WTC11 (cell line): ENCODE data around the gene SPTLC3. TPM values are rescaled to one million over a fixed set of nuclear protein-coding genes. Genes with fewer than 3 reads are reported as not detected.

Experiments
- ATAC-seq: fragments of 200-7000 bp; cut with Tn5 transposase; 2 replicates; pipeline ENCODE4 v1.10.0; 2021; ENCODE audit warnings: mild to moderate bottlenecking, moderate library complexity
- CTCF ChIA-PET: fragments of 300-600 bp; sonication (Branson Sonifier 250); formaldehyde crosslinking; loops from one replicate; lab custom pipeline; 2021; ENCODE audit warnings: antibody characterized with exemption; lab: Charles Lee
- POLR2A ChIA-PET: fragments of 350-600 bp; sonication (Branson Sonifier 250); formaldehyde crosslinking; loops from one replicate; lab custom pipeline; 2021; ENCODE audit warnings: antibody characterized with exemption; lab: Charles Lee
- DNase-seq: peaks from one replicate; pipeline ENCODE4 v3.0.0; 2021; ENCODE audit warnings: low spot score
- H3K27ac Mint-ChIP-seq: 2 replicates; pipeline ENCODE4 v1.8.0; 2021; ENCODE audit warnings: mixed read lengths
- H3K27me3 Mint-ChIP-seq: 2 replicates; pipeline ENCODE4 v1.8.0; 2021; ENCODE audit warnings: low read depth, mild to moderate bottlenecking, moderate library complexity, mixed read lengths
- H3K36me3 Mint-ChIP-seq: 2 replicates; pipeline ENCODE4 v1.8.0; 2021; ENCODE audit warnings: mixed read lengths
- H3K4me1 Mint-ChIP-seq: 2 replicates; pipeline ENCODE4 v1.8.0; 2022; ENCODE audit warnings: mixed read lengths
- H3K4me3 Mint-ChIP-seq: 2 replicates; pipeline ENCODE4 v1.8.0; 2021; ENCODE audit warnings: mild to moderate bottlenecking, moderate library complexity, mixed read lengths
- H3K9me3 Mint-ChIP-seq: 2 replicates; pipeline ENCODE4 v1.8.0; 2021; ENCODE audit warnings: mixed read lengths
- AFF4 ChIP-seq: sonication (generic); formaldehyde crosslinking; IDR thresholded peaks from 2 replicates; pipeline ENCODE4 v1.8.1; 2023; ENCODE audit warnings: mild to moderate bottlenecking, missing genetic modification reagents, borderline replicate concordance
- AR ChIP-seq: fragments of 250-450 bp; sonication (Bioruptor Pico); IDR thresholded peaks from 2 replicates; pipeline ENCODE4 v1.9.0; 2021; ENCODE audit warnings: mild to moderate bottlenecking
- ARID4B ChIP-seq: sonication (generic); formaldehyde crosslinking; IDR thresholded peaks from 2 replicates; pipeline ENCODE4 v1.8.0; 2023; ENCODE audit warnings: missing genetic modification reagents, mild to moderate bottlenecking, borderline replicate concordance
- CDX4 ChIP-seq: fragments of 250-450 bp; sonication (Bioruptor Pico); IDR thresholded peaks from 2 replicates; pipeline ENCODE4 v1.9.0; 2021; ENCODE audit warnings: moderate library complexity, mild to moderate bottlenecking, inconsistent platforms, borderline replicate concordance
- CREB1 ChIP-seq: sonication (generic); formaldehyde crosslinking; IDR thresholded peaks from 2 replicates; pipeline ENCODE4 v1.8.0; 2023; ENCODE audit warnings: mild to moderate bottlenecking, missing genetic modification reagents
- ELF4 ChIP-seq: sonication (generic); formaldehyde crosslinking; IDR thresholded peaks from 2 replicates; pipeline ENCODE4 v1.8.1; 2022; ENCODE audit warnings: low read depth, mild to moderate bottlenecking, moderate library complexity, missing genetic modification reagents
- ETV6 ChIP-seq: sonication (generic); formaldehyde crosslinking; IDR thresholded peaks from 2 replicates; pipeline ENCODE4 v1.8.1; 2022; ENCODE audit warnings: mild to moderate bottlenecking, missing genetic modification reagents
- FOXK1 ChIP-seq: sonication (generic); formaldehyde crosslinking; IDR thresholded peaks from 2 replicates; pipeline ENCODE4 v1.8.0; 2022; ENCODE audit warnings: mild to moderate bottlenecking, moderate library complexity, missing genetic modification reagents
- IRF1 ChIP-seq: sonication (generic); formaldehyde crosslinking; IDR thresholded peaks from 2 replicates; pipeline ENCODE4 v1.8.0; 2023; ENCODE audit warnings: missing genetic modification reagents
- NFE2L1 ChIP-seq: sonication (generic); formaldehyde crosslinking; IDR thresholded peaks from 2 replicates; pipeline ENCODE4 v1.8.1; 2023; ENCODE audit warnings: missing genetic modification reagents
- OVOL2 ChIP-seq: fragments of 250-450 bp; sonication (Bioruptor Pico); IDR thresholded peaks from 2 replicates; pipeline ENCODE4 v1.9.0; 2021; ENCODE audit warnings: mild to moderate bottlenecking, borderline replicate concordance
- PREB ChIP-seq: sonication (generic); formaldehyde crosslinking; IDR thresholded peaks from 2 replicates; pipeline ENCODE4 v1.8.1; 2022; ENCODE audit warnings: mild to moderate bottlenecking, missing genetic modification reagents, moderate library complexity, borderline replicate concordance
- ZNF425 ChIP-seq: fragments of 250-450 bp; sonication (Bioruptor Pico); conservative IDR thresholded peaks from 2 replicates; pipeline ENCODE4 v1.9.0; 2021; ENCODE audit warnings: mild to moderate bottlenecking
- ZNF532 ChIP-seq: fragments of 250-450 bp; sonication (Bioruptor Pico); IDR thresholded peaks from 2 replicates; pipeline ENCODE4 v1.9.0; 2021; ENCODE audit warnings: mild to moderate bottlenecking, borderline replicate concordance
- ZNF671 ChIP-seq: fragments of 250-450 bp; sonication (Bioruptor Pico); IDR thresholded peaks from 2 replicates; pipeline ENCODE4 v1.8.0; 2021; ENCODE audit warnings: mild to moderate bottlenecking
- total RNA-seq: library from RNA; stranded (reverse); gene quantifications from 3 replicates; pipeline ENCODE4 v1.2.3, GENCODE V29; 2021

The SPTLC3 gene
- total RNA-seq, 1 experiment from 2014 or later: 0.13 TPM

GRCh38 chr20:13147971-13148370 is 139.2 kb downstream of the SPTLC3 start (continued):
- TF ChIP-seq ELF4: no peak

- no peak for ATAC-seq
- CTCF ChIA-PET: no interaction called here
- Mint-ChIP-seq H3K27ac (no peak overlapping the region), H3K4me3 (no peak overlapping the region), H3K27me3 (no peaks in the 10 kb centered on the region), H3K4me1 (peaks cover 15% of the 10 kb centered on the region), H3K9me3 (no peaks in the 10 kb centered on the region), H3K36me3 (no peaks in the 10 kb centered on the region)
- POLR2A ChIA-PET: no interaction called here
- no peak for DNase-seq
- no peak for TF ChIP-seq OVOL2
- no peak for TF ChIP-seq ZNF532 (CRISPR knock-in tag)
- no peak for TF ChIP-seq ETV6 (CRISPR knock-in tag)
- TF ChIP-seq IRF1: no peak
- no peak for TF ChIP-seq CDX4 (CRISPR knock-in tag)
- no peak for TF ChIP-seq FOXK1 (CRISPR knock-in tag)
- no peak for TF ChIP-seq AFF4 (CRISPR knock-in tag)
- TF ChIP-seq ZNF425 (CRISPR knock-in tag): no peak
- no peak for TF ChIP-seq ARID4B (CRISPR knock-in tag)
- no peak for TF ChIP-seq CREB1
- TF ChIP-seq AR: no peak
- no peak for TF ChIP-seq PREB (CRISPR knock-in tag)
- no peak for TF ChIP-seq ZNF671
- TF ChIP-seq NFE2L1 (CRISPR knock-in tag): no peak
These were observed 139.6 kb downstream of the SPTLC3 start for GRCh38 chr20:13148402-13148801.
